ENCODE data around the gene CD3E.

DNA sequence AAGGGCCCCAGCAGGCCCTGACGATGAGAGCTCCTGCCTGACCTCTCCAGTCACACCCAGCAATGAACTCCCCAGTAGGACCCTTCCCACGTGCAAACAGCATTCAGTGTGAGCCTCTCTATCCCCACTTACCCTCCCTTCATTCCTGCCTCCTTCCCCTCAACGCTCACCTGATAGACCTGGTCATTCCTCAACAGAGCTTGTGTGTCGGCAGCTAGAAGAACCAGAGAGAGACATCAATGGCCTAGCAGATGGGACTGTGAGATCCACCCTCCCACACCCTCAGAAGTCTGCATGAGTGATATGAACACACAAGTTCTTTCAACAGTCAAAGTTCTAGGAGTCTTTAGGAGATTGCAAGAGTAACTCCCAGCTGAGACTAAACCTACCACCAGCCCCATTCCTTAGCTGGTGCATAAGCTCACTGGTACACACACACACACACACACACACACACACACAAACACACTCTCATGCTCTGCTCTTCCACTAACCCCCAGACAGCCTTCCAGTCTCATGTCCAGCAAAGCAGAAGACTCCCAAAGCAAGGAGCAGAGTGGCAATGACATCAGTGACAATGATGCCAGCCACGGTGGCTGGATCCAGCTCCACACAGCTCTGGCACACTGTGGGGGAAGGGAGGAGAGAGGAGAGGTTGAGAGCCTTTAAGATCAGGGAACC lies 34.9 kb downstream of the CD3E start:
- TF ChIP-seq, protein P1, sequence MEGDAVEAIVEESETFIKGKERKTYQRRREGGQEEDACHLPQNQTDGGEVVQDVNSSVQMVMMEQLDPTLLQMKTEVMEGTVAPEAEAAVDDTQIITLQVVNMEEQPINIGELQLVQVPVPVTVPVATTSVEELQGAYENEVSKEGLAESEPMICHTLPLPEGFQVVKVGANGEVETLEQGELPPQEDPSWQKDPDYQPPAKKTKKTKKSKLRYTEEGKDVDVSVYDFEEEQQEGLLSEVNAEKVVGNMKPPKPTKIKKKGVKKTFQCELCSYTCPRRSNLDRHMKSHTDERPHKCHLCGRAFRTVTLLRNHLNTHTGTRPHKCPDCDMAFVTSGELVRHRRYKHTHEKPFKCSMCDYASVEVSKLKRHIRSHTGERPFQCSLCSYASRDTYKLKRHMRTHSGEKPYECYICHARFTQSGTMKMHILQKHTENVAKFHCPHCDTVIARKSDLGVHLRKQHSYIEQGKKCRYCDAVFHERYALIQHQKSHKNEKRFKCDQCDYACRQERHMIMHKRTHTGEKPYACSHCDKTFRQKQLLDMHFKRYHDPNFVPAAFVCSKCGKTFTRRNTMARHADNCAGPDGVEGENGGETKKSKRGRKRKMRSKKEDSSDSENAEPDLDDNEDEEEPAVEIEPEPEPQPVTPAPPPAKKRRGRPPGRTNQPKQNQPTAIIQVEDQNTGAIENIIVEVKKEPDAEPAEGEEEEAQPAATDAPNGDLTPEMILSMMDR (IDR thresholded peaks at IDR 0.05; ENCODE audit: insufficient read depth, low read length, poor library complexity, severe bottlenecking): no peak
- no peak for TF ChIP-seq EZH2phosphoT487 (conservative IDR thresholded peaks at IDR 0.05; ENCODE audit: low read length)
